Neuron (in vitro differentiated cells): ENCODE data around the gene ENDOU.

Source experiments
- H2AFZ ChIP-seq: one replicate; pipeline ENCODE4 v1.6.1; 2013; ENCODE audit warnings: low read depth, mild to moderate bottlenecking, inconsistent platforms, low read length, moderate library complexity
- H3K27me3 ChIP-seq: one replicate; pipeline ENCODE4 v1.6.1; 2013; ENCODE audit warnings: low read length; ENCODE audit not compliant: insufficient read depth
- H3K36me3 ChIP-seq: one replicate; pipeline ENCODE4 v1.6.1; 2013; ENCODE audit warnings: low read length; ENCODE audit not compliant: insufficient read depth
- H3K4me1 ChIP-seq: one replicate; pipeline ENCODE4 v1.6.1; 2013; ENCODE audit warnings: low read length; ENCODE audit not compliant: insufficient read depth
- H3K4me3 ChIP-seq: 2 replicates; pipeline ENCODE4 v1.5.1; 2013; ENCODE audit warnings: mild to moderate bottlenecking, low read length, moderate library complexity
- H3K9me3 ChIP-seq: one replicate; pipeline ENCODE4 v1.6.1; 2013; ENCODE audit warnings: low read length

Gene ENDOU

GRCh38 chr12:47745485-47746041 is 20.3 kb upstream of the ENDOU start:
- peaks cover 3% of the 10 kb centered on the region for H3K4me1 ChIP-seq
- H3K9me3 ChIP-seq = no peaks in the 10 kb centered on the region
- no peaks in the 10 kb centered on the region for H3K36me3 ChIP-seq
- H2AFZ ChIP-seq = no peak overlapping the region
- peaks cover 3% of the 10 kb centered on the region for H3K27me3 ChIP-seq
- H3K4me3 ChIP-seq = no peak overlapping the region

GRCh38 chr12:47744778-47745436 is 19.6 kb upstream of the ENDOU start:
- no peak overlapping the region for H2AFZ ChIP-seq
- H3K4me1 ChIP-seq = peaks cover 3% of the 10 kb centered on the region
- H3K27me3 ChIP-seq = peaks cover 3% of the 10 kb centered on the region
- H3K36me3 ChIP-seq = no peaks in the 10 kb centered on the region
- H3K4me3 ChIP-seq = no peak overlapping the region
- H3K9me3 ChIP-seq = no peaks in the 10 kb centered on the region

GRCh38 chr12:47744005-47744651 is 18.8 kb upstream of the ENDOU start:
- H3K4me3 ChIP-seq = no peak overlapping the region
- no peak overlapping the region for H2AFZ ChIP-seq
- peaks cover 3% of the 10 kb centered on the region for H3K27me3 ChIP-seq
- H3K36me3 ChIP-seq = no peaks in the 10 kb centered on the region
- H3K4me1 ChIP-seq = peaks cover 3% of the 10 kb centered on the region
- no peaks in the 10 kb centered on the region for H3K9me3 ChIP-seq

GRCh38 chr12:47743311-47743860 is 18.1 kb upstream of the ENDOU start:
- Histone ChIP-seq H3K4me3 (no peak overlapping the region), H3K4me1 (peaks cover 3% of the 10 kb centered on the region), H3K27me3 (peaks cover 3% of the 10 kb centered on the region), H2AFZ (no peak overlapping the region), H3K36me3 (no peaks in the 10 kb centered on the region), H3K9me3 (no peaks in the 10 kb centered on the region)

- no peaks in the 10 kb centered on the region for H3K9me3 ChIP-seq
- no peaks in the 10 kb centered on the region for H3K36me3 ChIP-seq
- H3K4me3 ChIP-seq = no peak overlapping the region
- peaks cover 3% of the 10 kb centered on the region for H3K4me1 ChIP-seq
- no peaks in the 10 kb centered on the region for H3K27me3 ChIP-seq
- no peak overlapping the region for H2AFZ ChIP-seq
Observed at GRCh38 chr12:47742253-47742825, 17.0 kb upstream of the ENDOU start.

GRCh38 chr12:47741340-47741703 is 16.0 kb upstream of the ENDOU start:
- Histone ChIP-seq H3K4me3 (no peak overlapping the region), H3K27me3 (no peaks in the 10 kb centered on the region), H3K4me1 (peaks cover 3% of the 10 kb centered on the region), H2AFZ (no peak overlapping the region), H3K9me3 (no peaks in the 10 kb centered on the region), H3K36me3 (no peaks in the 10 kb centered on the region)

GRCh38 chr12:47740606-47741339 is 15.5 kb upstream of the ENDOU start:
- H3K4me3 ChIP-seq = no peak overlapping the region
- no peaks in the 10 kb centered on the region for H3K9me3 ChIP-seq
- no peaks in the 10 kb centered on the region for H3K36me3 ChIP-seq
- no peak overlapping the region for H2AFZ ChIP-seq
- peaks cover 3% of the 10 kb centered on the region for H3K4me1 ChIP-seq
- H3K27me3 ChIP-seq = no peaks in the 10 kb centered on the region

- H3K9me3 ChIP-seq = no peaks in the 10 kb centered on the region
- no peaks in the 10 kb centered on the region for H3K36me3 ChIP-seq
- H3K4me3 ChIP-seq = no peak overlapping the region
Observed at GRCh38 chr12:47739979-47740378, 14.7 kb upstream of the ENDOU start.

GRCh38 chr12:47739297-47739696 is 14.0 kb upstream of the ENDOU start:
- no peak overlapping the region for H3K4me3 ChIP-seq
- no peaks in the 10 kb centered on the region for H3K27me3 ChIP-seq
- H3K36me3 ChIP-seq = no peaks in the 10 kb centered on the region
- H3K4me1 ChIP-seq = peaks cover 14% of the 10 kb centered on the region
- no peak overlapping the region for H2AFZ ChIP-seq
- no peaks in the 10 kb centered on the region for H3K9me3 ChIP-seq

More at GRCh38 chr12:47739979-47740378, 14.7 kb upstream of the ENDOU start:
- Histone ChIP-seq H3K4me1 (peaks cover 7% of the 10 kb centered on the region), H3K27me3 (no peaks in the 10 kb centered on the region), H2AFZ (no peak overlapping the region)

- Histone ChIP-seq H3K4me1 (peaks cover 15% of the 10 kb centered on the region), H3K36me3 (no peaks in the 10 kb centered on the region), H3K9me3 (no peaks in the 10 kb centered on the region), H2AFZ (no peak overlapping the region), H3K27me3 (no peaks in the 10 kb centered on the region), H3K4me3 (no peak overlapping the region)
Observed at GRCh38 chr12:47737936-47738594, 12.8 kb upstream of the ENDOU start.

- no peak overlapping the region for H3K4me3 ChIP-seq
- H2AFZ ChIP-seq = peak overlapping the region; percentile 10
Observed at GRCh38 chr12:47736877-47737676, 11.8 kb upstream of the ENDOU start.

GRCh38 chr12:47736216-47736615 is 10.9 kb upstream of the ENDOU start:
- Histone ChIP-seq H2AFZ (no peak overlapping the region), H3K4me1 (peaks cover 15% of the 10 kb centered on the region), H3K36me3 (no peaks in the 10 kb centered on the region), H3K27me3 (no peaks in the 10 kb centered on the region), H3K9me3 (no peaks in the 10 kb centered on the region), H3K4me3 (no peak overlapping the region)

More at GRCh38 chr12:47736877-47737676, 11.8 kb upstream of the ENDOU start:
- H3K9me3 ChIP-seq = no peaks in the 10 kb centered on the region
- peaks cover 15% of the 10 kb centered on the region for H3K4me1 ChIP-seq
- no peaks in the 10 kb centered on the region for H3K27me3 ChIP-seq
- no peaks in the 10 kb centered on the region for H3K36me3 ChIP-seq
